Upper lobe of right lung (tissue), 1 donor: ENCODE results near the gene SPAG6. TPM values are rescaled to one million over a fixed set of nuclear protein-coding genes. Genes with fewer than 3 reads are reported as not detected.

Experiments
- ATAC-seq: fragments of 200-7000 bp; cut with Tn5 transposase; one replicate; pipeline ENCODE4 v1.9.1; 2020; ENCODE audit warnings: mild to moderate bottlenecking, moderate library complexity
- DNase-seq: peaks from one replicate; pipeline ENCODE4 v3.0.0-alpha.2; 2020
- H3K27ac ChIP-seq: fragments of 200-600 bp; one replicate; pipeline ENCODE4 v1.8.0; 2022
- H3K27me3 ChIP-seq: fragments of 200-600 bp; one replicate; pipeline ENCODE4 v1.8.0; 2022; ENCODE audit warnings: mild to moderate bottlenecking
- H3K36me3 ChIP-seq: fragments of 200-600 bp; one replicate; pipeline ENCODE4 v1.8.0; 2022
- H3K4me1 ChIP-seq: fragments of 200-600 bp; one replicate; pipeline ENCODE4 v1.8.0; 2022
- H3K4me3 ChIP-seq: fragments of 200-600 bp; one replicate; pipeline ENCODE4 v1.8.0; 2022; ENCODE audit warnings: mild to moderate bottlenecking
- H3K9me3 ChIP-seq: fragments of 200-600 bp; one replicate; pipeline ENCODE4 v1.8.0; 2022
- intact Hi-C: fragments of 100-400 bp; cut with DNase I; formaldehyde crosslinking; loops from one replicate; pipeline ENCODE4 v1.11.0; 2022
- total RNA-seq: library from RNA; stranded (reverse); fragmentation: NEBNext Ultra II Directional; extraction: Animal tissue kit (Norgen Biotek cat#: 25700); gene quantifications from one replicate; pipeline ENCODE4 v1.2.1, GENCODE V29; 2021
- TF ChIP-seq, protein P1 (sequence below): fragments of 200-600 bp; IDR thresholded peaks from one replicate; pipeline ENCODE4 v1.8.0; 2022; ENCODE audit warnings: antibody characterized with exemption
- donor health status: DM: no; HTN: yes; CAD: no; lungs with severe emphysema.

SPAG6 gene
- total RNA-seq, 1 donor from 2014 or later, result not detected

DNA sequence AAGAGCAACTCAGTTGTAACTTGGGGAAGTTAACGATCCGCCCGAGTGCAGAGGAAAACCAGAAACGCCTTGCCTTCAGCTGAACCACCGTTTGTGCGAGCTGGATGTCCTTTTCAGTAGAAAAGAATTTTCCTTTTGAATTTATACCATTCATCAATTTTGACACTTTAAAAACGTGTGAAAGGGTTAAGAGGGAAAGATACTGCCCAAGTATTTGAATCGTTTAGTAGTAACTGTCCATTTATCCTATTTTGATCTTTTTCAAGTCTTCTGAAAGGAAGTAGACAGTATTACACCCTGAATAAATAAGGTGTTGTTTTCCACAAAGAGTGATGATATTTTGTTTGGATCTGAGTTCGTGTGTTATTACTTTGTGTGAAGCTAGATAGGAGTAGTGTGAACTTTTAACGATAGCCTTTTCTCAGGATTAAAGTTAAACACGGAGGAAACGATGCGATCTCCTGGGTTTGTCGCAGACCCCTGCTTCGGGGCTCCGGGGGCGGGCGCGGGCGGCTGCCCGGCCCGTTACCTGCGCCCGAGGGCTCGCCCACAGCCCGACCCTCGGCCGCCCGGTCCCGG lies 25.2 kb upstream of the SPAG6 start:
- DNase-seq (no peak), ATAC-seq (no peak)
- intact Hi-C loops, result no loop called here
- Histone ChIP-seq H3K4me1 (peaks cover 46% of the 10 kb centered on the region), H3K4me3 (peak overlapping the region; percentile 56), H3K27ac (peak overlapping the region; percentile 78), H3K36me3 (no peaks in the 10 kb centered on the region), H3K9me3 (no peaks in the 10 kb centered on the region), H3K27me3 (peaks cover 6% of the 10 kb centered on the region)
- TF ChIP-seq, protein P1, sequence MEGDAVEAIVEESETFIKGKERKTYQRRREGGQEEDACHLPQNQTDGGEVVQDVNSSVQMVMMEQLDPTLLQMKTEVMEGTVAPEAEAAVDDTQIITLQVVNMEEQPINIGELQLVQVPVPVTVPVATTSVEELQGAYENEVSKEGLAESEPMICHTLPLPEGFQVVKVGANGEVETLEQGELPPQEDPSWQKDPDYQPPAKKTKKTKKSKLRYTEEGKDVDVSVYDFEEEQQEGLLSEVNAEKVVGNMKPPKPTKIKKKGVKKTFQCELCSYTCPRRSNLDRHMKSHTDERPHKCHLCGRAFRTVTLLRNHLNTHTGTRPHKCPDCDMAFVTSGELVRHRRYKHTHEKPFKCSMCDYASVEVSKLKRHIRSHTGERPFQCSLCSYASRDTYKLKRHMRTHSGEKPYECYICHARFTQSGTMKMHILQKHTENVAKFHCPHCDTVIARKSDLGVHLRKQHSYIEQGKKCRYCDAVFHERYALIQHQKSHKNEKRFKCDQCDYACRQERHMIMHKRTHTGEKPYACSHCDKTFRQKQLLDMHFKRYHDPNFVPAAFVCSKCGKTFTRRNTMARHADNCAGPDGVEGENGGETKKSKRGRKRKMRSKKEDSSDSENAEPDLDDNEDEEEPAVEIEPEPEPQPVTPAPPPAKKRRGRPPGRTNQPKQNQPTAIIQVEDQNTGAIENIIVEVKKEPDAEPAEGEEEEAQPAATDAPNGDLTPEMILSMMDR, result no peak

DNA sequence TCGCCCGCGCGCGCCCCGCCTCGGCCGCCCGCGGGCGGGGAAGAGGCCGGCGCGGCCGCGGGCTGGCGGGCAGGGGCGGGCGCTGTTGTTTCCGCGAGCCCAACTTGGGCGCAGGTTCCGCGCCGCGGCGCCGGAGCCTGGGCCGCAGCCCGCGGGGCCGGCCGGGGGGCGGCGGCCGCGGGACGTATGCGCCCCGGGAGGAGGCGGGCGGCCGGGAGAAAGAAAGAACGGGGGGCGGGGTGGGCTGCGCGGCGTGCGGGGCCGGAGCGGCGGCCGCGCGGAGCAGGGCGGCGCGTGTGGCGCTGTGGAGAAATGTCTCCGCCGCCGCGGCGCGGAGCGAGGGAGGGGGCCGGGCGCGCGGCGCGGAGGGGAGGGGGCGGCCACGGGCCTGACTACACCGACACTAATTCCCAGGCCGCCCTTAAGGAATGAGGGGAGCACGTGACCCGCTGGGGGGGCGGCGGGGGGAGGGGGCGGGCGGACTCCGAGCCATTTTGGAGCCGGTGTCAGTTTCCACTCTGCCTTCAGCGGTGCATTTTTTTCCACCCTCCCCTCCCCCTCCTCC lies 24.6 kb upstream of the SPAG6 start, which contains the start of gene BMI1:
Gene BMI1 (plus strand): TSS at position 509 of the 565 bp plus-strand sequence. CDS start 5,351 bp downstream, outside the sequence.
- no peaks in the 10 kb centered on the region for H3K36me3 ChIP-seq
- H3K4me1 ChIP-seq, result peaks cover 41% of the 10 kb centered on the region
- peak; percentile 76 for ATAC-seq
- peak within 1 kb of the TSS; percentile 90 for H3K4me3 ChIP-seq
- no peaks in the 10 kb centered on the region for H3K9me3 ChIP-seq
- H3K27ac ChIP-seq, result peak within 1 kb of the TSS; percentile 95
- TF ChIP-seq, protein P1, result no peak
- intact Hi-C loops, result no loop called here
- DNase-seq, result peak; percentile 87
- peaks cover 6% of the 10 kb centered on the region for H3K27me3 ChIP-seq

DNA sequence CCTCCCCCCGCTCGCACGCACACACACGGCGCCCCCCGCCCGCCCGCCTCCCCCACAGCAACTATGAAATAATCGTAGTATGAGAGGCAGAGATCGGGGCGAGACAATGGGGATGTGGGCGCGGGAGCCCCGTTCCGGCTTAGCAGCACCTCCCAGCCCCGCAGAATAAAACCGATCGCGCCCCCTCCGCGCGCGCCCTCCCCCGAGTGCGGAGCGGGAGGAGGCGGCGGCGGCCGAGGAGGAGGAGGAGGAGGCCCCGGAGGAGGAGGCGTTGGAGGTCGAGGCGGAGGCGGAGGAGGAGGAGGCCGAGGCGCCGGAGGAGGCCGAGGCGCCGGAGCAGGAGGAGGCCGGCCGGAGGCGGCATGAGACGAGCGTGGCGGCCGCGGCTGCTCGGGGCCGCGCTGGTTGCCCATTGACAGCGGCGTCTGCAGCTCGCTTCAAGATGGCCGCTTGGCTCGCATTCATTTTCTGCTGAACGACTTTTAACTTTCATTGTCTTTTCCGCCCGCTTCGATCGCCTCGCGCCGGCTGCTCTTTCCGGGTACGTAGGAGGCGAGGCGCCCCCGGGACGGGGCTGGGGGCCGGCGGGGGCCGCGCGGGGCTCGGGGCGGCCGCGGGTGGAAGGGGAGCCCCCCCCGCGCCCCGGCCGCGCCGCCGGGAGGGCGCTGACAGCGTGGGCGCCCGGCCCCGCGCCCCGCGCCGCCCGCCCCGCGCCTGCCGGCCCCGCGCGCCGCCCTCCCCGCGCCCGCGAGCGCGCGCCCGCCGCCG lies 24.0 kb upstream of the SPAG6 start:
- peaks cover 47% of the 10 kb centered on the region for H3K4me1 ChIP-seq
- DNase-seq (peak; percentile 87), ATAC-seq (peak; percentile 59)
- TF ChIP-seq, protein P1, result no peak
- peaks cover 6% of the 10 kb centered on the region for H3K27me3 ChIP-seq
- H3K9me3 ChIP-seq, result no peaks in the 10 kb centered on the region
- peak overlapping the region; percentile 90 for H3K4me3 ChIP-seq
- intact Hi-C loops, result no loop called here
- no peaks in the 10 kb centered on the region for H3K36me3 ChIP-seq
- peak overlapping the region; percentile 95 for H3K27ac ChIP-seq

DNA sequence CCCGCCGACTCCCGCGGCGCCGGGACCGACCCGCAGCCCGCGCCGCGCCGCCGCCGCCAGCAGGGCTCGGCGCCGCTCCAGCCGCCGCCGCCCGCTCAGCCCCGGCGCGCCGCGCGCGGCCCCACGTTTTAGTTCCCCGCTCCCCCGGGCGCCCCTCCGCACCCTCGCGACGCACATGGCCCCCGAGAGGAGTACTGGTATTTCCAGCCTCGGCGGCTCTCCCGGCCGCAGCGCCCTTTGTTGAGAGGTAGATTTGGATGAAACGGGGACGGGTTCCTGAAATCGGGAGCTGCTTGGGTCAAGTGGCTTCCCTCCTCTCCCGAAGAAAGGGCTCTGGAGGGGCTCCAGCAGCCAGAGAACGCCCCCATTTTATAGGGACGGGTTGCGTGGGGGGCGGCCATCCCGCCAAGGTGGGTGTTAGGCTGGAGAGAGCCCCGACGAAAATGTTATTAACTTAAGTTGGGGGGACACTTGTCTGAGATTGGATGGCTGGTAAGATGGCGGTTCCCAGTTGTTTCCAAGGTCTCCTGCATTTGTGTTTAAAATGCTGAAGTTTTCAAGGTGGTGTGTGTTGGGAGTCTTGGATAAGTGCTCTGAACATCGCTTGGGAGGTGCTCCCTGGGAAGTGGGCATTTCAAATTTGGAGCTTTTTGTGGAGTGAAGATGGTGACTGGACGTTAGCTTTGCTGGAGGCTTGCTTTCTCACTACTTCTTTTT lies 23.2 kb upstream of the SPAG6 start:
- no peaks in the 10 kb centered on the region for H3K9me3 ChIP-seq
- TF ChIP-seq, protein P1, result no peak
- intact Hi-C loops, result no loop called here
- no peak overlapping the region for H3K27ac ChIP-seq
- ATAC-seq, result no peak
- H3K27me3 ChIP-seq, result peaks cover 6% of the 10 kb centered on the region
- DNase-seq, result peak; percentile 74
- H3K36me3 ChIP-seq, result peaks cover 6% of the 10 kb centered on the region
- peaks cover 45% of the 10 kb centered on the region for H3K4me1 ChIP-seq
- H3K4me3 ChIP-seq, result peak overlapping the region; percentile 78

DNA sequence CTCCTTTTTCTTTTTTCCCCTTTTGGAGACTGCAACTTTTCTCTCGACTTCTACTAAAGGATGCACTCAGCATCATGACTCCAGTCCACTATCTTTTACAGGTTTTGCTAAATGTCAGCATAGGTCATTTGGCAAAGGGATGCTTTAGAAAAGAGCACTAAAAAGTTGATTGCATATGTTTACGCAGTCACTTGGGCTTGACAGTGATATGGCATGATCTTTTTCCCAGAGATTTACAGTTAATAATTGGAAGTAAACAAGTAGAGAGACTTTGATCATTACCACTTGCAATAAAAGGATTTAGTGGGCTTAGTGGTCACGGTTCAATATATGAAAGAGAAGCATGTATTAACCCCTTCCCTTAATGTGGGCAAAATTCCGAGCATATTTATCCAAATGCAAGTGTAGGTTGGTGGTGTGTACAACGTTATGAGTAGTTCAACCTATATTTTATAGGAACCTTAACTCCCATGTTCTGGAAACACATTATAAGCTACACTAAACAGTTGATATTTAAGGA lies 22.6 kb upstream of the SPAG6 start:
- no peaks in the 10 kb centered on the region for H3K9me3 ChIP-seq
- intact Hi-C loops, result no loop called here
- H3K4me1 ChIP-seq, result peaks cover 39% of the 10 kb centered on the region
- H3K36me3 ChIP-seq, result peaks cover 11% of the 10 kb centered on the region
- H3K27ac ChIP-seq, result no peak overlapping the region
- ATAC-seq (no peak), DNase-seq (no peak)
- TF ChIP-seq, protein P1, result no peak
- H3K4me3 ChIP-seq, result peak overlapping the region; percentile 78
- H3K27me3 ChIP-seq, result peaks cover 6% of the 10 kb centered on the region
